Colonic mucosa (tissue), 4 donors: ENCODE results near the gene STAT5A. TPM values are rescaled to one million over a fixed set of nuclear protein-coding genes. Genes with fewer than 3 reads are reported as not detected.

Source experiments
- DNase-seq: peaks from one replicate; pipeline ENCODE4 v3.0.0-alpha.2; 2020
- H3K27ac ChIP-seq: fragments of 200-600 bp; one replicate; pipeline ENCODE4 v1.8.0; 2021
- H3K27me3 ChIP-seq: fragments of 200-600 bp; one replicate; pipeline ENCODE4 v1.8.0; 2021
- H3K36me3 ChIP-seq: fragments of 200-600 bp; one replicate; pipeline ENCODE4 v1.8.0; 2021
- H3K4me1 ChIP-seq: fragments of 200-600 bp; one replicate; pipeline ENCODE4 v1.8.0; 2021; ENCODE audit warnings: mild to moderate bottlenecking
- H3K4me3 ChIP-seq: fragments of 200-600 bp; one replicate; pipeline ENCODE4 v1.8.0; 2021
- H3K9ac ChIP-seq, 2 donors: one replicate each; pipeline ENCODE4 v1.7.0; 2013; ENCODE audit warnings: control low read depth in 2 of 2, low read depth in 2 of 2, low read length in 2 of 2
- H3K9me3 ChIP-seq: fragments of 200-600 bp; one replicate; pipeline ENCODE4 v1.8.0; 2021
- CTCF ChIP-seq: fragments of 200-600 bp; IDR thresholded peaks from one replicate; pipeline ENCODE4 v1.8.0; 2022; ENCODE audit warnings: antibody characterized with exemption, mild to moderate bottlenecking
- intact Hi-C: fragments of 100-400 bp; cut with DNase I; formaldehyde crosslinking; loops from one replicate; pipeline ENCODE4 v1.14.1; 2022
- total RNA-seq, 2 donors: library from RNA; stranded (reverse); fragmentation: NEBNext Ultra II Directional in 1 of 2; extraction: Animal tissue kit (Norgen Biotek cat#: 25700) in 1 of 2; gene quantifications; one replicate each; pipeline ENCODE4 v1.2.1, GENCODE V29; 2021
- donor health status: healthy.
- donor health status: DM: no; HTN: no; CAD: no.
- donor health status: DM: no; HTN: no; CAD: no.

STAT5A gene
- total RNA-seq, 2 donors from 2014 or later, result 22.0 to 22.4 TPM

- H3K27me3 ChIP-seq, result no peaks in the 10 kb centered on the region
- H3K9me3 ChIP-seq, result no peaks in the 10 kb centered on the region
- H3K27ac ChIP-seq, result peak overlapping the region; percentile 71
- no peak overlapping the region for H3K4me3 ChIP-seq
- peak; percentile 64 for DNase-seq
- H3K9ac ChIP-seq, result peak overlapping the region in 1 of 2 donors; percentile 9
- H3K4me1 ChIP-seq, result peaks cover 4% of the 10 kb centered on the region
- intact Hi-C loops, result loop anchor here (10.0 kb wide), 1 partner anchor 87 kb away; no protein-coding TSS in a partner anchor
- peaks cover 6% of the 10 kb centered on the region for H3K36me3 ChIP-seq
- no peak for TF ChIP-seq CTCF
Observed at GRCh38 chr17:42311240-42312034, 23.1 kb downstream of the STAT5A start.

GRCh38 chr17:42312035-42312284, 23.7 kb downstream of the STAT5A start:
- intact Hi-C loops, result loop anchor here (10.0 kb wide), 1 partner anchor 87 kb away; no protein-coding TSS in a partner anchor
- H3K27me3 ChIP-seq, result no peaks in the 10 kb centered on the region
- peak overlapping the region; percentile 71 for H3K27ac ChIP-seq
- no peak overlapping the region for H3K4me3 ChIP-seq
- no peak for TF ChIP-seq CTCF
- peaks cover 7% of the 10 kb centered on the region for H3K36me3 ChIP-seq
- H3K9me3 ChIP-seq, result no peaks in the 10 kb centered on the region
- peak overlapping the region in 1 of 2 donors; percentile 30 for H3K9ac ChIP-seq
- peaks cover 4% of the 10 kb centered on the region for H3K4me1 ChIP-seq
- no peak for DNase-seq

DNA sequence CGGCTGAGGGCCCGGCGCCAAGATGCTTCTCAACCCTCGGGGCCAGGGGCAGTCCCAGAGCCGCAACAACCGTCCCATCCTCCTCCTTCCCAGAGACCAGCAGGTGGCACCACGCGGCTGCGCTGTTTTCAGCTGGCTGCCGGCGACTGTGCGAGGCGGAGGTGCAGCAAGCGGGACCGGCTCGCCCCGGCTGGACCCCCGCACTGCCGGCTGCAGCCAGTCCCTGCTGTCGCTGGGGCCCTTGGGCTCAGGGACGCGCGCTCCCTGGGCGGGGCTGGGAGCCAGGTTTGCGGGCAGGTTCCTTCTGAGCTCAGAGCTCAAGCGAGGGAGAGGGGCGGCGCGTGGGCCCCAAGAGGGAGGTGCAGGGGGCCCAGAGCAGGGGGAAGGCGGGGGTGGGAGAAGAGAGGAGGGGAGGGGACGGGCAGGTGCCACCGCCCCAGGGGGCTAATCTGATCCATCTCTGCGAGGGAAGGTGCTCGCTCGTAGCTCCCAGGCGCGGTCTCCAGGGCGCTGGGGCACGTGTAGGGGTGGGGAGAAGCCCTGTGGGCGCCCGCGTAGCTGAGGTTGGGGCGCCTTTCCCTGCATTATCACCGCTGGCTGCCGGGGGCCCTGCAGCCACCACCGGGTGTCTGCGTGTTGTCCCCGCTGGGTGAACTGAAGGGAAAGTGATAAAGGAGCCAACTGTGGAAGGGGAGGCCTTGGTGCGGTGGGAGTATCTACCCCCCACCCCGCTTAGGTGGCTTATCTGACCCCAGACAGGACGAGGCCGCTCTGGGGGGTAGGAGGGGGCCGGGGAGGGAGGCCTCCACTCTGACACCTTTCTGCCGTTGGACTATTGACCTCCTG, 24.2 kb downstream of the STAT5A start:
- DNase-seq, result peak; percentile 79
- no peaks in the 10 kb centered on the region for H3K27me3 ChIP-seq
- no peak overlapping the region for H3K4me3 ChIP-seq
- intact Hi-C loops, result loop anchor here (10.0 kb wide), 1 partner anchor 88 kb away; no protein-coding TSS in a partner anchor
- peaks cover 4% of the 10 kb centered on the region for H3K4me1 ChIP-seq
- no peaks in the 10 kb centered on the region for H3K9me3 ChIP-seq
- H3K9ac ChIP-seq, result peak overlapping the region in 1 of 2 donors; percentile 30
- TF ChIP-seq CTCF, result peak; percentile 25
- H3K27ac ChIP-seq, result peak overlapping the region; percentile 71
- H3K36me3 ChIP-seq, result peaks cover 11% of the 10 kb centered on the region

GRCh38 chr17:42313389-42313772, 25.1 kb downstream of the STAT5A start:
- no peaks in the 10 kb centered on the region for H3K9me3 ChIP-seq
- no peak for DNase-seq
- peaks cover 4% of the 10 kb centered on the region for H3K4me1 ChIP-seq
- no peaks in the 10 kb centered on the region for H3K27me3 ChIP-seq
- TF ChIP-seq CTCF, result no peak
- H3K27ac ChIP-seq, result no peak overlapping the region
- H3K9ac ChIP-seq, result no peak overlapping the region
- no peak overlapping the region for H3K4me3 ChIP-seq
- intact Hi-C loops, result loop anchor here (10.0 kb wide), 1 partner anchor 89 kb away; no protein-coding TSS in a partner anchor
- peaks cover 11% of the 10 kb centered on the region for H3K36me3 ChIP-seq

GRCh38 chr17:42313773-42314566, 25.7 kb downstream of the STAT5A start:
- no peaks in the 10 kb centered on the region for H3K9me3 ChIP-seq
- no peak overlapping the region for H3K9ac ChIP-seq
- no peak for TF ChIP-seq CTCF
- H3K27ac ChIP-seq, result no peak overlapping the region
- H3K4me1 ChIP-seq, result peaks cover 4% of the 10 kb centered on the region
- H3K27me3 ChIP-seq, result no peaks in the 10 kb centered on the region
- H3K4me3 ChIP-seq, result no peak overlapping the region
- no peak for DNase-seq
- H3K36me3 ChIP-seq, result peaks cover 11% of the 10 kb centered on the region
- intact Hi-C loops, result loop anchor here (10.0 kb wide), 1 partner anchor 89 kb away; no protein-coding TSS in a partner anchor
